HFF-Myc (cell line): Measurements from ENCODE around the gene STON1.
"Not testable (repeated sequence)": the region's sequence is repeated elsewhere in the genome, so short reads cannot be mapped to it uniquely, and the experiment has no call there.

ENCODE experiments used
- DNase-seq: peaks from one replicate; pipeline ENCODE4 v3.0.0-alpha.2; 2011; ENCODE audit warnings: low read depth; ENCODE audit errors: extremely low read depth
- H3K4me3 ChIP-seq: replicated peaks from 2 replicates; pipeline ENCODE4 v1.5.1; 2011; ENCODE audit warnings: low read depth, mild to moderate bottlenecking, control low read depth, low read length
- CTCF ChIP-seq: IDR thresholded peaks from 2 replicates; pipeline ENCODE4 v1.5.1; 2012; ENCODE audit warnings: mild to moderate bottlenecking, low read depth, low read length, control low read depth; ENCODE audit errors: missing control alignments

Gene STON1

GRCh38 chr2:48551548-48551947 is 21.6 kb downstream of the STON1 start:
- no peak for TF ChIP-seq CTCF
- H3K4me3 ChIP-seq, result no peak overlapping the region
- DNase-seq, result no peak

GRCh38 chr2:48555071-48555470 is 25.1 kb downstream of the STON1 start:
- H3K4me3 ChIP-seq, result not testable (repeated sequence)

GRCh38 chr2:48558456-48558855 is 28.5 kb downstream of the STON1 start:
- no peak overlapping the region for H3K4me3 ChIP-seq
- no peak for TF ChIP-seq CTCF
- DNase-seq, result no peak

More at GRCh38 chr2:48555071-48555470, 25.1 kb downstream of the STON1 start:
- not testable (repeated sequence) for DNase-seq

GRCh38 chr2:48560546-48561209 is 30.7 kb downstream of the STON1 start:
- no peak overlapping the region for H3K4me3 ChIP-seq
- no peak for DNase-seq
- TF ChIP-seq CTCF, result no peak

- DNase-seq, result no peak
- TF ChIP-seq CTCF, result no peak
- H3K4me3 ChIP-seq, result no peak overlapping the region
These were observed 32.3 kb downstream of the STON1 start for GRCh38 chr2:48562281-48562680.

- no peak overlapping the region for H3K4me3 ChIP-seq
- peak; percentile 31 for DNase-seq
These were observed 36.8 kb downstream of the STON1 start for GRCh38 chr2:48566592-48567310.

More at GRCh38 chr2:48566592-48567310, 36.8 kb downstream of the STON1 start:
- TF ChIP-seq CTCF, result peak; percentile 45
